SK-N-SH (cell line): ENCODE measurements around the gene FTSJ1. TPM values are rescaled to one million over a fixed set of nuclear protein-coding genes. Genes with fewer than 3 reads are reported as not detected.

Experiments
- CTCF ChIA-PET: fragments of 300-600, 350-600 bp; formaldehyde crosslinking; extraction: SDS; loops from one replicate; lab custom pipeline; 2021; lab: Yijun Ruan, JAX
- POLR2A ChIA-PET: fragments of 350-600 bp; sonication (Branson Sonifier 250); formaldehyde crosslinking; extraction: SDS; loops from one replicate; lab custom pipeline; 2020; ENCODE audit warnings: antibody characterized with exemption, inconsistent platforms; lab: Yijun Ruan, JAX
- DNase-seq: peaks from one replicate; pipeline ENCODE4 v3.0.0; 2012
- H2AFZ ChIP-seq: fragments of 200-600 bp; sonication (generic); 2 replicates; pipeline ENCODE4 v1.8.1; 2016; ENCODE audit warnings: antibody characterized with exemption, mild to moderate bottlenecking, low read depth
- H3F3A ChIP-seq: fragments of 200-600 bp; sonication (generic); replicated peaks from 2 replicates; pipeline ENCODE3; 2016; ENCODE audit warnings: antibody characterized with exemption, mild to moderate bottlenecking; ENCODE audit not compliant: insufficient read depth
- H3K27ac ChIP-seq, 2 experiments: fragments of 200-500 bp in 1 of 2; fragments of 200-600 bp in 1 of 2; sonication (Bioruptor generic) in 1 of 2; sonication (generic), shearing (Covaris generic) in 1 of 2; 2 replicates each; pipeline versions ENCODE4 v1.5.1 to v1.6.1; 2014 to 2016; ENCODE audit warnings: low read depth in 2 of 2, inconsistent platforms in 1 of 2, low read length in 1 of 2, mild to moderate bottlenecking in 1 of 2, mixed read lengths in 1 of 2
- H3K27me3 ChIP-seq: fragments of 200-600 bp; sonication (generic), shearing (Covaris generic); 2 replicates; pipeline ENCODE4 v1.6.1; 2016; ENCODE audit warnings: mixed run types; ENCODE audit not compliant: insufficient read depth
- H3K36me3 ChIP-seq, 2 experiments: fragments of 200-500 bp in 1 of 2; fragments of 200-600 bp in 1 of 2; sonication (Bioruptor generic) in 1 of 2; sonication (generic) in 1 of 2; replicated peaks in 1 of 2; 2 replicates each; pipeline versions ENCODE3 to v1.5.1; 2014 to 2016; ENCODE audit warnings: low read length in 1 of 2, mild to moderate bottlenecking in 1 of 2; ENCODE audit not compliant: insufficient read depth in 2 of 2, control insufficient read depth in 1 of 2
- H3K4me1 ChIP-seq, 2 experiments: fragments of 200-500 bp in 1 of 2; fragments of 200-600 bp in 1 of 2; sonication (Bioruptor generic) in 1 of 2; sonication (generic), shearing (Covaris generic) in 1 of 2; 2 replicates each; pipeline versions ENCODE4 v1.5.1 to v1.6.1; 2014 to 2016; ENCODE audit warnings: low read depth in 1 of 2, low read length in 1 of 2, mixed run types in 1 of 2; ENCODE audit not compliant: insufficient read depth in 2 of 2, control insufficient read depth in 1 of 2
- H3K4me2 ChIP-seq: fragments of 200-600 bp; sonication (generic), shearing (Covaris generic); 2 replicates; pipeline ENCODE4 v1.6.1; 2017; ENCODE audit warnings: mixed run types
- H3K4me3 ChIP-seq, 2 experiments: fragments of 200-500 bp in 1 of 2; fragments of 200-600 bp in 1 of 2; sonication (Bioruptor generic) in 1 of 2; sonication (generic), shearing (Covaris generic) in 1 of 2; 2 replicates each; pipeline versions ENCODE4 v1.5.1 to v1.8.1; 2014 to 2016; ENCODE audit warnings: low read depth in 2 of 2, inconsistent platforms in 1 of 2, low read length in 1 of 2, mild to moderate bottlenecking in 1 of 2, mixed read lengths in 1 of 2, moderate library complexity in 1 of 2
- H3K79me2 ChIP-seq: fragments of 200-600 bp; sonication (generic); 2 replicates; pipeline ENCODE4 v1.8.1; 2017; ENCODE audit warnings: mild to moderate bottlenecking; ENCODE audit not compliant: insufficient read depth
- H3K9ac ChIP-seq: fragments of 200-600 bp; sonication (generic); 2 replicates; pipeline ENCODE4 v1.6.1; 2017; ENCODE audit warnings: mixed run types
- H3K9me2 ChIP-seq: fragments of 200-600 bp; sonication (generic); 2 replicates; pipeline ENCODE4 v1.6.1; 2017; ENCODE audit warnings: mixed run types
- H3K9me3 ChIP-seq: fragments of 200-600 bp; sonication (generic); 2 replicates; pipeline ENCODE4 v1.6.1; 2017; ENCODE audit warnings: mixed run types, mild to moderate bottlenecking, moderate library complexity
- H4K20me1 ChIP-seq: fragments of 200-600 bp; sonication (generic); 2 replicates; pipeline ENCODE4 v1.6.1; 2017; ENCODE audit warnings: mild to moderate bottlenecking, mixed run types; ENCODE audit not compliant: insufficient read depth
- CTCF ChIP-seq: fragments of 200-600 bp; sonication (generic); IDR thresholded peaks from 2 replicates; pipeline ENCODE4 v1.6.1; 2017; ENCODE audit warnings: antibody characterized with exemption, mild to moderate bottlenecking, moderate library complexity
- EP300 ChIP-seq, 2 experiments: IDR thresholded peaks; 2 replicates each; pipeline versions ENCODE4 v1.4.0 to v1.6.1; 2012; ENCODE audit warnings: borderline replicate concordance in 1 of 2, low read depth in 1 of 2, low read length in 1 of 2
- EZH2phosphoT487 ChIP-seq: fragments of 200-600 bp; sonication (generic); IDR thresholded peaks from 2 replicates; pipeline ENCODE4 v1.6.1; 2017; ENCODE audit warnings: low read depth, mixed run types, mild to moderate bottlenecking, antibody characterized with exemption, moderate library complexity, borderline replicate concordance
- FOXJ3 ChIP-seq: sonication (generic); formaldehyde crosslinking; IDR thresholded peaks from 2 replicates; pipeline ENCODE4 v1.5.1; 2020; ENCODE audit warnings: mild to moderate bottlenecking, missing genetic modification reagents
- GATA2 ChIP-seq: sonication (generic); formaldehyde crosslinking; IDR thresholded peaks from 2 replicates; pipeline ENCODE4 v1.5.0; 2020; ENCODE audit warnings: mild to moderate bottlenecking, missing genetic modification reagents
- IRF3 ChIP-seq: fragments of 150-350 bp; IDR thresholded peaks from 2 replicates; pipeline ENCODE4 v1.6.1; 2016; ENCODE audit warnings: mild to moderate bottlenecking, low read depth, low read length
- JUND ChIP-seq: IDR thresholded peaks from 2 replicates; pipeline ENCODE4 v1.4.0; 2012
- MAX ChIP-seq: IDR thresholded peaks from 2 replicates; pipeline ENCODE4 v1.4.0; 2012; ENCODE audit warnings: low read depth
- MEF2A ChIP-seq: IDR thresholded peaks from 2 replicates; pipeline ENCODE4 v1.4.0; 2012; ENCODE audit warnings: low read depth, borderline replicate concordance
- NRF1 ChIP-seq: IDR thresholded peaks from 2 replicates; pipeline ENCODE4 v1.6.1; 2012; ENCODE audit warnings: low read depth, mild to moderate bottlenecking, low read length
- POLR2AphosphoS5 ChIP-seq: IDR thresholded peaks from 2 replicates; pipeline ENCODE4 v1.6.1; 2012; ENCODE audit warnings: low read depth, low read length
- RAD21 ChIP-seq: IDR thresholded peaks from 2 replicates; pipeline ENCODE4 v1.6.1; 2012; ENCODE audit warnings: mild to moderate bottlenecking, low read length
- RCOR1 ChIP-seq: fragments of 150-350 bp; IDR thresholded peaks from 2 replicates; pipeline ENCODE4 v1.6.1; 2017; ENCODE audit warnings: antibody characterized with exemption, low read length
- RFX5 ChIP-seq: IDR thresholded peaks from 2 replicates; pipeline ENCODE4 v1.6.1; 2012; ENCODE audit warnings: mild to moderate bottlenecking, improper control_type of control experiment, low read length
- RXRA ChIP-seq: IDR thresholded peaks from 2 replicates; pipeline ENCODE4 v1.4.0; 2012; ENCODE audit warnings: low read depth, mild to moderate bottlenecking, borderline replicate concordance
- SMC3 ChIP-seq: IDR thresholded peaks from 2 replicates; pipeline ENCODE4 v1.6.1; 2012; ENCODE audit warnings: low read depth, low read length, improper control_type of control experiment
- TAF1 ChIP-seq: IDR thresholded peaks from 2 replicates; pipeline ENCODE4 v1.6.1; 2012; ENCODE audit warnings: low read depth, mild to moderate bottlenecking, low read length, moderate library complexity, borderline replicate concordance
- TCF12 ChIP-seq: IDR thresholded peaks from 2 replicates; pipeline ENCODE4 v1.4.0; 2012
- USF2 ChIP-seq: fragments of 150-350 bp; IDR thresholded peaks from 2 replicates; pipeline ENCODE4 v1.6.1; 2017; ENCODE audit warnings: antibody characterized with exemption, low read length, low read depth, borderline replicate concordance
- WGBS: methylation state at CpG from one replicate; pipeline ENCODE4 v1.1.6; 2017; ENCODE audit warnings: low lambda C conversion rate; 5-methylcytosine and 5-hydroxymethylcytosine counted together
- polyA plus RNA-seq, 3 experiments: library from polyadenylated mRNA; depleted of rRNA; stranded (reverse); fragments of >200 nt; gene quantifications; 2 replicates each; pipeline ENCODE4 v1.2.3, GENCODE V29; 2012

FTSJ1 gene
- polyA plus RNA-seq, 1 of the 3 experiments (the other 2 are of a cell fraction) = 34.1 TPM

- TF ChIP-seq RFX5 = no peak
- TF ChIP-seq RAD21 = no peak
- no peak for TF ChIP-seq MEF2A
- TF ChIP-seq RCOR1 = no peak
These were observed 36.5 kb downstream of the FTSJ1 start (continued) for GRCh38 chrX:48512371-48512935.

- ChIA-PET CTCF (no interaction called here), POLR2A (no interaction called here)
- WGBS = 40% methylated on average over 4 of the region's 4 CpGs
- TF ChIP-seq GATA2 (no peak), TAF1 (no peak), EP300 (IDR thresholded peaks at IDR 0.05; ENCODE audit: borderline replicate concordance in 1 of 2, low read depth in 1 of 2, low read length in 1 of 2) (no peak), RFX5 (no peak), RXRA (no peak), EZH2phosphoT487 (no peak), NRF1 (no peak), FOXJ3 (CRISPR knock-in tag) (no peak), RCOR1 (no peak), TCF12 (no peak), CTCF (no peak), IRF3 (no peak), MAX (no peak), SMC3 (no peak), JUND (no peak), RAD21 (no peak), USF2 (no peak), POLR2AphosphoS5 (no peak)
- no peaks in the 10 kb centered on the region for H3K9me2 ChIP-seq
- H4K20me1 ChIP-seq = no peaks in the 10 kb centered on the region
- no peak overlapping the region for H3K9ac ChIP-seq
- H3F3A ChIP-seq = no peaks in the 10 kb centered on the region
- peaks cover 0 to 25% of the 10 kb centered on the region in 2 experiments; a peak in 1 of 4 replicates for H3K4me1 ChIP-seq
- H3K27me3 ChIP-seq = no peaks in the 10 kb centered on the region
- H3K4me2 ChIP-seq = no peak overlapping the region
- no peaks in the 10 kb centered on the region for H3K36me3 ChIP-seq
- no peak overlapping the region for H3K4me3 ChIP-seq
- H2AFZ ChIP-seq = no peak overlapping the region
- DNase-seq = no peak
- no peaks in the 10 kb centered on the region for H3K9me3 ChIP-seq
- peak overlapping the region in 1 of 2 experiments; percentile 43; a peak in 2 of 4 replicates for H3K27ac ChIP-seq
- H3K79me2 ChIP-seq = no peaks in the 10 kb centered on the region
These were observed 37.7 kb downstream of the FTSJ1 start for GRCh38 chrX:48513670-48514069.
